Breast epithelium (tissue), 3 donors: ENCODE results near the gene DPYSL3.

Experiments used
- POLR2A ChIP-seq: fragments of 450-650 bp; IDR thresholded peaks from one replicate; pipeline ENCODE4 v1.6.1; 2016; ENCODE audit warnings: antibody characterized with exemption, mild to moderate bottlenecking, moderate library complexity
- POLR2AphosphoS5 ChIP-seq, 3 donors: sonication (generic); formaldehyde crosslinking; IDR thresholded peaks; one replicate each; pipeline ENCODE4 v1.6.1; 2017; ENCODE audit warnings: antibody characterized with exemption in 3 of 3
- TF ChIP-seq, protein P1 (sequence below), 3 donors: fragments of 450-650 bp; IDR thresholded peaks; one replicate each; pipeline ENCODE4 v1.5.1; 2016 to 2017; ENCODE audit warnings: antibody characterized with exemption in 3 of 3, mild to moderate bottlenecking in 3 of 3, moderate library complexity in 3 of 3

DNA sequence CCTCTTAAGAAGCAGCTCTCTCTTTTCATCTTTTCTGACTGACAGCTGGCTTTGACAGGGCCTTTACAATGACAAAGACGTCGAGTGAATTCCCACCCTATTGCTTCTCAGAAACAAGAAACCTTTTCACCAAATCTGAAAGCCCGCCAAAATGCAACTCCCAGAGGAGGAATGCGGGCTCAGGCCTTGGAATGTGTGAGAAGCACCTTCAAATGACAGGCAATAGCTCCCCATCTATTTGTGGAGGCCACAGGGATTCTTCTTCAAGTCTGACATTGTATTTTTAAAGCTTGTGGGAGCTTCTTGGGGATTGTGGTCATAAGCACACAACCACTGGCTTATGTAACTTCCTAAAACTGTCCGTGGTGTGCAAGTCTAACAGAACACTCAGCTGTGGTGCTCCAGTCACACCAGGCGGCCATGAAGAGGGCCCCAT, 72.7 kb downstream of the DPYSL3 start:
- TF ChIP-seq, protein P1, sequence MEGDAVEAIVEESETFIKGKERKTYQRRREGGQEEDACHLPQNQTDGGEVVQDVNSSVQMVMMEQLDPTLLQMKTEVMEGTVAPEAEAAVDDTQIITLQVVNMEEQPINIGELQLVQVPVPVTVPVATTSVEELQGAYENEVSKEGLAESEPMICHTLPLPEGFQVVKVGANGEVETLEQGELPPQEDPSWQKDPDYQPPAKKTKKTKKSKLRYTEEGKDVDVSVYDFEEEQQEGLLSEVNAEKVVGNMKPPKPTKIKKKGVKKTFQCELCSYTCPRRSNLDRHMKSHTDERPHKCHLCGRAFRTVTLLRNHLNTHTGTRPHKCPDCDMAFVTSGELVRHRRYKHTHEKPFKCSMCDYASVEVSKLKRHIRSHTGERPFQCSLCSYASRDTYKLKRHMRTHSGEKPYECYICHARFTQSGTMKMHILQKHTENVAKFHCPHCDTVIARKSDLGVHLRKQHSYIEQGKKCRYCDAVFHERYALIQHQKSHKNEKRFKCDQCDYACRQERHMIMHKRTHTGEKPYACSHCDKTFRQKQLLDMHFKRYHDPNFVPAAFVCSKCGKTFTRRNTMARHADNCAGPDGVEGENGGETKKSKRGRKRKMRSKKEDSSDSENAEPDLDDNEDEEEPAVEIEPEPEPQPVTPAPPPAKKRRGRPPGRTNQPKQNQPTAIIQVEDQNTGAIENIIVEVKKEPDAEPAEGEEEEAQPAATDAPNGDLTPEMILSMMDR (IDR thresholded peaks at IDR 0.05) = no peak
- no peak for TF ChIP-seq POLR2AphosphoS5 (IDR thresholded peaks at IDR 0.05)
- no peak for TF ChIP-seq POLR2A
